Activated CD4-positive, alpha-beta T cell treated with anti-CD3 and anti-CD28 coated beads for 48 hours (primary cell): Measurements from ENCODE around the gene MIP.
A peak's percentile ranks its signal among the peaks of the same experiment; 100 is the strongest.
"Not testable (repeated sequence)": the region's sequence is repeated elsewhere in the genome, so short reads cannot be mapped to it uniquely, and the experiment has no call there.

Experiments
- DNase-seq: peaks from one replicate; pipeline ENCODE4 v3.0.0-alpha.2; 2020

MIP gene

GRCh38 chr12:56462565-56462964, 8.1 kb upstream of the MIP start:
- DNase-seq, result no peak

GRCh38 chr12:56461235-56462159, 7.0 kb upstream of the MIP start:
- DNase-seq, result no peak

GRCh38 chr12:56457817-56458216, 3.4 kb upstream of the MIP start:
- no peak for DNase-seq

GRCh38 chr12:56451147-56451546, 3.3 kb downstream of the MIP start:
- DNase-seq, result no peak

- no peak for DNase-seq
These were observed 4.2 kb downstream of the MIP start for GRCh38 chr12:56450241-56450640.

GRCh38 chr12:56449622-56449984, 4.9 kb downstream of the MIP start:
- DNase-seq, result no peak

GRCh38 chr12:56448860-56449621, 5.4 kb downstream of the MIP start, which contains the start of gene TIMELESS:
Gene TIMELESS, minus strand, starts transcription at chr12:56449426. Its CDS starts 15,256 bp downstream, at chr12:56434170.
- DNase-seq, result peak; percentile 90

GRCh38 chr12:56443208-56443607, 11.2 kb downstream of the MIP start:
- DNase-seq, result not testable (repeated sequence)

- DNase-seq, result no peak
These were observed 16.9 kb downstream of the MIP start for GRCh38 chr12:56437430-56438176.

- no peak for DNase-seq
These were observed 19.6 kb downstream of the MIP start for GRCh38 chr12:56434828-56435227.

- no peak for DNase-seq
These were observed 22.6 kb downstream of the MIP start for GRCh38 chr12:56431850-56432249.

- no peak for DNase-seq
These were observed 23.2 kb downstream of the MIP start for GRCh38 chr12:56431288-56431687.

- DNase-seq, result no peak
These were observed 28.5 kb downstream of the MIP start for GRCh38 chr12:56425940-56426438.

GRCh38 chr12:56425193-56425592, 29.3 kb downstream of the MIP start:
- DNase-seq, result no peak

GRCh38 chr12:56420411-56420810, 34.0 kb downstream of the MIP start:
- DNase-seq, result no peak

GRCh38 chr12:56417739-56418138, 36.7 kb downstream of the MIP start:
- DNase-seq, result no peak

GRCh38 chr12:56414401-56414800, 40.1 kb downstream of the MIP start:
- DNase-seq, result no peak

- no peak for DNase-seq
These were observed 41.1 kb downstream of the MIP start for GRCh38 chr12:56413392-56413791.

- DNase-seq, result no peak
These were observed 42.4 kb downstream of the MIP start for GRCh38 chr12:56411781-56412639.

- DNase-seq, result no peak
These were observed 43.7 kb downstream of the MIP start for GRCh38 chr12:56410768-56411167.

GRCh38 chr12:56408799-56409417, 45.5 kb downstream of the MIP start:
- DNase-seq, result no peak

- not testable (repeated sequence) for DNase-seq
These were observed 50.2 kb downstream of the MIP start for GRCh38 chr12:56404227-56404626.
